Chondrocyte (in vitro differentiated cells): ENCODE data around the gene CD300E. TPM values are rescaled to one million over a fixed set of nuclear protein-coding genes. Genes with fewer than 3 reads are reported as not detected.

ENCODE experiments used
- DNase-seq: peaks from one replicate; pipeline ENCODE4 v3.0.0; 2021; ENCODE audit warnings: mixed read lengths, low spot score
- H3K27ac Mint-ChIP-seq: one replicate; pipeline ENCODE4 v1.8.0; 2021; ENCODE audit warnings: mild to moderate bottlenecking, moderate library complexity, mixed read lengths; ENCODE audit not compliant: unreplicated experiment
- H3K27me3 Mint-ChIP-seq: 2 replicates; pipeline ENCODE4 v1.8.0; 2021; ENCODE audit warnings: low read depth, mixed read lengths
- H3K36me3 Mint-ChIP-seq: 2 replicates; pipeline ENCODE4 v1.8.0; 2021; ENCODE audit warnings: low read depth, mixed read lengths
- H3K4me1 Mint-ChIP-seq: 2 replicates; pipeline ENCODE4 v1.8.0; 2021; ENCODE audit warnings: low read depth, mild to moderate bottlenecking, mixed read lengths
- H3K4me3 Mint-ChIP-seq: one replicate; pipeline ENCODE4 v1.8.0; 2021; ENCODE audit warnings: mild to moderate bottlenecking, moderate library complexity, mixed read lengths; ENCODE audit not compliant: unreplicated experiment
- H3K9me3 Mint-ChIP-seq: 2 replicates; pipeline ENCODE4 v1.8.0; 2021; ENCODE audit warnings: low read depth, mixed read lengths
- CTCF ChIP-seq: fragments of 200-600 bp; sonication (generic); IDR thresholded peaks from 2 replicates; pipeline ENCODE4 v1.5.0; 2021; ENCODE audit warnings: antibody characterized with exemption, mild to moderate bottlenecking, moderate library complexity
- total RNA-seq: library from RNA; stranded (reverse); gene quantifications from 3 replicates; pipeline ENCODE4 v1.2.1, GENCODE V29; 2021

Gene CD300E
- total RNA-seq, 1 donor from 2014 or later: not detected

DNA sequence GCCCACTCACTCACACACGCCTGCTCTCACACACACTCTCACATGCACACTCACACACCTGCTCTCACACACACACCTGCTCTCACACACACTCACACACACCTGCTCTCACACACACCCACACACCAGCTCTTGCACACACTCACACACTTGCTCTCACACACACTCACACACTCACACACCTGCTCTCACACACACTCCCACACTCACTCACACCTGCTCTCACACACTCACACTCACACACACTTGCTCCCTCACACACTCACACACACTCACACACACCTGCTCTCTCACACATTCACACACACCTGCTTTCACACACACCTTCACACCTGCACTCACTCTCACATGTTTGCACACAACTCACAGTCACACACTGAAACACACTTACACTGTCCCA, 60.2 kb downstream of the CD300E start:
- TF ChIP-seq CTCF: no peak
- H3K4me1 Mint-ChIP-seq: peaks cover 4% of the 10 kb centered on the region
- no peak overlapping the region for H3K27ac Mint-ChIP-seq
- H3K9me3 Mint-ChIP-seq: peaks cover 5% of the 10 kb centered on the region
- H3K27me3 Mint-ChIP-seq: peaks cover 42% of the 10 kb centered on the region
- H3K4me3 Mint-ChIP-seq: no peak overlapping the region
- no peaks in the 10 kb centered on the region for H3K36me3 Mint-ChIP-seq
- no peak for DNase-seq

DNA sequence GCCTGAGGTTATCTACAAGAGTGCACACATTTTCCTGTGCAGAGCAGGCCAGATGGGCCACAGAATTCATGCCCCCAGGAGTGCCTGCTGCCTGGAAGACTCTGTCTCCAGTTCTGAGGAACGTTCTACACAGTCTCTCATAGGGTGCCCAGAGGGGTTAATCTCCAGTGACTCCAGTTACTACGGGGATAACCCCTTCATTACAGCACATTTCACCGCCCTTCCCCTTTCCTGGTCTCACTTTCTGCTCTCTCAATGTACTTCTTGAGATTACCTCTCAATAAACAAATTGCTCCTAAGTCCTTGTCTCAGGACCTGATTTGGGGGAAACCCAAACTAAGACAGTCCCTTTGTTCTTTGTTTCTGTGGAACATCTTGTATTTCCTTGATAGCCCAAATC, 62.0 kb downstream of the CD300E start:
- TF ChIP-seq CTCF: no peak
- Mint-ChIP-seq H3K9me3 (peaks cover 6% of the 10 kb centered on the region), H3K27ac (no peak overlapping the region), H3K4me1 (no peaks in the 10 kb centered on the region), H3K4me3 (no peak overlapping the region), H3K27me3 (peaks cover 51% of the 10 kb centered on the region), H3K36me3 (no peaks in the 10 kb centered on the region)
- no peak for DNase-seq

Other genes starting within 250 kb of the CD300E start
- 18.0 to 47.8 TPM (median 47.0 TPM) in 3 replicates for gene GPRC5C, start 191.7 kb downstream of the CD300E start, total RNA-seq
- gene CD300A, start 157.1 kb downstream of the CD300E start, total RNA-seq: not detected in 3 replicates
- gene CD300LB, start 92.3 kb downstream of the CD300E start, total RNA-seq: not detected in 3 replicates
- not detected in 3 replicates for gene CD300C, start 77.6 kb downstream of the CD300E start, total RNA-seq
- gene CD300H, start 56.2 kb downstream of the CD300E start, total RNA-seq: not detected in 3 replicates
- not detected in 3 replicates for gene CD300LD, start 31.5 kb downstream of the CD300E start, total RNA-seq
- gene CD300LF, start 89.2 kb upstream of the CD300E start, total RNA-seq: not detected in 3 replicates
- gene RAB37, start 113.5 kb upstream of the CD300E start, total RNA-seq: 0.15 TPM in 1 of 3 replicates, not detected in the others
- gene NHERF1, start 124.9 kb upstream of the CD300E start, total RNA-seq: 98.7 to 108 TPM (median 98.7 TPM) in 3 replicates
- gene NAT9, start 152.6 kb upstream of the CD300E start, total RNA-seq: 46.8 to 48.9 TPM (median 47.4 TPM) in 3 replicates
- gene GRIN2C, start 236.1 kb upstream of the CD300E start, total RNA-seq: 0.07 to 0.28 TPM in 2 of 3 replicates, not detected in the other
- gene FDXR, start 249.3 kb upstream of the CD300E start, total RNA-seq: 7.2 to 11.6 TPM (median 9.0 TPM) in 3 replicates